CD4-positive, alpha-beta T cell (primary cell): Measurements from ENCODE around the gene PITRM1. TPM values are rescaled to one million over a fixed set of nuclear protein-coding genes. Genes with fewer than 3 reads are reported as not detected.

Source experiments
- ATAC-seq: fragments of 200-7000 bp; cut with Tn5 transposase; one replicate; pipeline ENCODE4 v1.10.0; 2022; ENCODE audit warnings: mild to moderate bottlenecking; ENCODE audit not compliant: poor library complexity
- CTCF ChIA-PET: fragments of 350-600 bp; sonication (Branson Sonifier 250); formaldehyde crosslinking; loops from one replicate; lab custom pipeline; 2021; ENCODE audit warnings: antibody characterized with exemption, inconsistent platforms; lab: Charles Lee
- POLR2A ChIA-PET: fragments of 350-600 bp; sonication (Branson Sonifier 250); formaldehyde crosslinking; loops from one replicate; lab custom pipeline; 2021; ENCODE audit warnings: antibody characterized with exemption, inconsistent platforms; lab: Charles Lee
- DNase-seq, 14 experiments: peaks; one replicate each; pipeline ENCODE4 v3.0.0-alpha.2; 2013 to 2020; ENCODE audit warnings: mixed read lengths in 2 of 14
- H3K27ac ChIP-seq, 2 donors: one replicate each; pipeline versions ENCODE4 v1.5.1 to v1.7.0; 2013; ENCODE audit warnings: low read length in 2 of 2, low read depth in 1 of 2, mild to moderate bottlenecking in 1 of 2
- H3K27me3 ChIP-seq, 2 experiments: 1 replicate in 1 of 2; 2 replicates in 1 of 2; pipeline versions ENCODE4 v1.6.1 to v1.7.0; 2013; ENCODE audit warnings: low read length in 2 of 2, control low read depth in 1 of 2, mild to moderate bottlenecking in 1 of 2, moderate library complexity in 1 of 2; ENCODE audit not compliant: insufficient read depth in 2 of 2, control insufficient read depth in 1 of 2
- H3K36me3 ChIP-seq: one replicate; pipeline ENCODE4 v1.6.1; 2013; ENCODE audit warnings: low read length, control low read depth; ENCODE audit not compliant: insufficient read depth
- H3K4me1 ChIP-seq: one replicate; pipeline ENCODE4 v1.6.1; 2013; ENCODE audit warnings: low read length, control low read depth; ENCODE audit not compliant: insufficient read depth
- H3K4me3 ChIP-seq: one replicate; pipeline ENCODE4 v1.5.1; 2013; ENCODE audit warnings: mild to moderate bottlenecking, low read length, moderate library complexity
- H3K9me3 ChIP-seq, 2 experiments: 1 replicate in 1 of 2; 2 replicates in 1 of 2; pipeline versions ENCODE4 v1.6.1 to v1.7.0; 2013; ENCODE audit warnings: low read length in 2 of 2, mild to moderate bottlenecking in 2 of 2, control low read depth in 1 of 2, moderate library complexity in 1 of 2; ENCODE audit not compliant: control insufficient read depth in 1 of 2, insufficient read depth in 1 of 2
- H3K27ac Mint-ChIP-seq: one replicate; pipeline ENCODE4 v1.8.0; 2020; ENCODE audit warnings: mixed read lengths
- H3K27me3 Mint-ChIP-seq: one replicate; pipeline ENCODE4 v1.8.0; 2021; ENCODE audit warnings: mixed read lengths
- H3K36me3 Mint-ChIP-seq: one replicate; pipeline ENCODE4 v1.8.0; 2021; ENCODE audit warnings: low read depth, mixed read lengths
- H3K4me1 Mint-ChIP-seq: one replicate; pipeline ENCODE4 v1.8.0; 2021; ENCODE audit warnings: low read depth, mixed read lengths
- H3K4me3 Mint-ChIP-seq: one replicate; pipeline ENCODE4 v1.8.0; 2020; ENCODE audit warnings: mild to moderate bottlenecking, mixed read lengths
- H3K9me3 Mint-ChIP-seq: one replicate; pipeline ENCODE4 v1.8.0; 2020; ENCODE audit warnings: mixed read lengths
- CTCF ChIP-seq: fragments of 200-600 bp; IDR thresholded peaks from one replicate; pipeline ENCODE4 v1.8.0; 2022; ENCODE audit warnings: antibody characterized with exemption, mild to moderate bottlenecking
- intact Hi-C, 2 experiments: fragments of 100-400 bp; cut with DNase I in 1 of 2; cut with micrococcal nuclease in 1 of 2; formaldehyde crosslinking; loops; one replicate each; pipeline versions ENCODE4 v1.15.1 to v1.9.0; 2023 to 2025; cut with DNase I, micrococcal nuclease
- total RNA-seq, 174 experiments: library from RNA in 2 of 174; stranded (reverse) in 2 of 174; gene quantifications; one replicate each; pipeline ENCODE4 v1.2.3 and lab custom pipeline; 2021 to 2026

PITRM1 gene
- total RNA-seq, 2 experiments from 2014 or later: 76.7 to 77.8 TPM

GRCh38 chr10:3206511-3207157 is 34.1 kb upstream of the PITRM1 start:
- POLR2A ChIA-PET: no interaction called here
- ATAC-seq: no peak
- H3K27me3 Mint-ChIP-seq: peaks cover 41% of the 10 kb centered on the region

GRCh38 chr10:3203972-3204371 is 31.4 kb upstream of the PITRM1 start:
- no peak overlapping the region for H3K4me3 Mint-ChIP-seq
- no peak overlapping the region for H3K27ac Mint-ChIP-seq
- Histone ChIP-seq H3K36me3 (no peaks in the 10 kb centered on the region), H3K4me1 (peaks cover under 1% of the 10 kb centered on the region), H3K27me3 (peaks cover 6 to 10% of the 10 kb centered on the region in 2 experiments), H3K9me3 (no peaks in the 10 kb centered on the region), H3K27ac (no peak overlapping the region), H3K4me3 (no peak overlapping the region)
- H3K4me1 Mint-ChIP-seq: no peaks in the 10 kb centered on the region
- intact Hi-C loops: no loop called here
- DNase-seq (no peak), ATAC-seq (no peak)
- no peaks in the 10 kb centered on the region for H3K36me3 Mint-ChIP-seq
- ChIA-PET POLR2A (no interaction called here), CTCF (no interaction called here)
- H3K27me3 Mint-ChIP-seq: peaks cover 42% of the 10 kb centered on the region
- H3K9me3 Mint-ChIP-seq: no peaks in the 10 kb centered on the region
- TF ChIP-seq CTCF: no peak

More at GRCh38 chr10:3206511-3207157, 34.1 kb upstream of the PITRM1 start:
- H3K4me3 ChIP-seq: no peak overlapping the region
- no peak overlapping the region for H3K27ac ChIP-seq
- H3K4me1 ChIP-seq: no peaks in the 10 kb centered on the region
- no peak overlapping the region for H3K27ac Mint-ChIP-seq
- peaks cover 0 to 4% of the 10 kb centered on the region in 2 experiments for H3K27me3 ChIP-seq
- no peaks in the 10 kb centered on the region for H3K36me3 Mint-ChIP-seq
- TF ChIP-seq CTCF: no peak
- no peak overlapping the region for H3K4me3 Mint-ChIP-seq
- H3K4me1 Mint-ChIP-seq: no peaks in the 10 kb centered on the region
- intact Hi-C loops: no loop called here
- no peaks in the 10 kb centered on the region for H3K9me3 ChIP-seq
- no peaks in the 10 kb centered on the region for H3K36me3 ChIP-seq
- CTCF ChIA-PET: no interaction called here
- no peak for DNase-seq
- H3K9me3 Mint-ChIP-seq: no peaks in the 10 kb centered on the region

- Mint-ChIP-seq H3K27me3 (peaks cover 50% of the 10 kb centered on the region), H3K9me3 (no peaks in the 10 kb centered on the region), H3K27ac (no peak overlapping the region), H3K4me1 (peaks cover under 1% of the 10 kb centered on the region), H3K36me3 (no peaks in the 10 kb centered on the region), H3K4me3 (no peak overlapping the region)
- intact Hi-C loops: no loop called here
- Histone ChIP-seq H3K36me3 (no peaks in the 10 kb centered on the region), H3K4me1 (peaks cover 8% of the 10 kb centered on the region), H3K4me3 (no peak overlapping the region), H3K27ac (no peak overlapping the region), H3K27me3 (peaks cover 7 to 11% of the 10 kb centered on the region in 2 experiments), H3K9me3 (no peaks in the 10 kb centered on the region)
- no peak for TF ChIP-seq CTCF
- no peak for DNase-seq
- ATAC-seq: no peak
- ChIA-PET POLR2A (no interaction called here), CTCF (no interaction called here)
These were observed 30.6 kb upstream of the PITRM1 start for GRCh38 chr10:3203016-3203811.
